ENCODE measurements around the gene ATG10. TPM values are rescaled to one million over a fixed set of nuclear protein-coding genes. Genes with fewer than 3 reads are reported as not detected.
"Not testable (repeated sequence)": the region's sequence is repeated elsewhere in the genome, so short reads cannot be mapped to it uniquely, and the experiment has no call there.

ATG10 gene
- total and polyA plus RNA-seq, 2 donors (not counting 1 experiment from before 2014, with no cell fraction given) = 1.6 to 11.6 TPM

GRCh38 chr5:82058710-82059109 is 86.9 kb downstream of the ATG10 start:
- Histone ChIP-seq H3K4me1 (ENCODE audit: control insufficient read depth in 2 of 2, insufficient read depth in 2 of 2, low read length in 2 of 2) (no peaks in the 10 kb centered on the region), H3K4me2 (replicated peaks; ENCODE audit: low read depth, low read length, poor library complexity, severe bottlenecking) (no peak overlapping the region), H3K36me3 (replicated peaks in 1 of 2; ENCODE audit: control extremely low read depth in 1 of 2, control insufficient read depth in 1 of 2, extremely low read depth in 1 of 2, insufficient read depth in 2 of 2, low read length in 1 of 2) (no peaks in the 10 kb centered on the region), H3K9ac (ENCODE audit: low read length) (no peak overlapping the region), H4K20me1 (ENCODE audit: control insufficient read depth, insufficient read depth, low read length, poor library complexity, severe bottlenecking) (no peaks in the 10 kb centered on the region), H3K27ac (ENCODE audit: low read length in 2 of 2) (no peak overlapping the region), H3K27me3 (replicated peaks in 1 of 4; ENCODE audit: control extremely low read depth in 1 of 4, control insufficient read depth in 3 of 4, insufficient read depth in 4 of 4, low read length in 3 of 4) (no peaks in the 10 kb centered on the region), H3K79me2 (ENCODE audit: control insufficient read depth, insufficient read depth, low read length) (no peaks in the 10 kb centered on the region), H3K9me3 (ENCODE audit: control extremely low read depth in 1 of 3, control insufficient read depth in 2 of 3, insufficient read depth in 1 of 3, low read length in 2 of 3) (no peaks in the 10 kb centered on the region), H2AFZ (ENCODE audit: insufficient read depth, low read depth, low read length, poor library complexity, severe bottlenecking) (no peak overlapping the region), H3K4me3 (ENCODE audit: control extremely low read depth in 1 of 5, extremely low read depth in 1 of 5, insufficient read depth in 1 of 5, low read depth in 2 of 5, low read length in 4 of 5) (no peak overlapping the region)
- intact Hi-C loops (cut with micrococcal nuclease) = no loop called here
- Mint-ChIP-seq H3K27ac (no peak overlapping the region), H3K27me3 (no peaks in the 10 kb centered on the region), H3K4me3 (no peak overlapping the region), H3K9me3 (ENCODE audit: insufficient read depth) (no peaks in the 10 kb centered on the region), H3K4me1 (no peaks in the 10 kb centered on the region)
- TF ChIP-seq CTCF (IDR thresholded peaks at IDR 0.05) (no peak), EZH2 (IDR thresholded peaks at IDR 0.05; ENCODE audit: borderline replicate concordance, insufficient read depth, low read depth, low read length, poor library complexity, severe bottlenecking) (no peak)
- no peak for ATAC-seq (ENCODE audit: low read depth)
- CTCF ChIA-PET = no interaction called here
- 60% methylated on average over 1 of the region's 1 CpG for WGBS (ENCODE audit: insufficient coverage)
- no peak for DNase-seq
- POLR2A ChIA-PET = no interaction called here

GRCh38 chr5:82066791-82067190 is 95.0 kb downstream of the ATG10 start:
- ATAC-seq (ENCODE audit: low read depth) = no peak
- no peak overlapping the region for H3K4me3 Mint-ChIP-seq
- peaks cover 4% of the 10 kb centered on the region for H3K4me1 Mint-ChIP-seq
- H3K9me3 ChIP-seq (ENCODE audit: control extremely low read depth in 1 of 3, control insufficient read depth in 2 of 3, insufficient read depth in 1 of 3, low read length in 2 of 3) = no peaks in the 10 kb centered on the region
- DNase-seq = no peak
- H3K79me2 ChIP-seq (ENCODE audit: control insufficient read depth, insufficient read depth, low read length) = no peaks in the 10 kb centered on the region
- H3K4me2 ChIP-seq (replicated peaks; ENCODE audit: low read depth, low read length, poor library complexity, severe bottlenecking) = no peak overlapping the region
- no peak overlapping the region for H3K27ac Mint-ChIP-seq
- H4K20me1 ChIP-seq (ENCODE audit: control insufficient read depth, insufficient read depth, low read length, poor library complexity, severe bottlenecking) = no peaks in the 10 kb centered on the region
- CTCF ChIA-PET = no interaction called here
- H3K27me3 Mint-ChIP-seq = no peaks in the 10 kb centered on the region
- POLR2A ChIA-PET = no interaction called here
- no peak overlapping the region for H3K4me3 ChIP-seq (ENCODE audit: control extremely low read depth in 1 of 5, extremely low read depth in 1 of 5, insufficient read depth in 1 of 5, low read depth in 2 of 5, low read length in 4 of 5)
- H3K27ac ChIP-seq (ENCODE audit: low read length in 2 of 2) = no peak overlapping the region
- intact Hi-C loops (cut with micrococcal nuclease) = no loop called here
- H3K4me1 ChIP-seq (ENCODE audit: control insufficient read depth in 2 of 2, insufficient read depth in 2 of 2, low read length in 2 of 2) = no peaks in the 10 kb centered on the region
- H3K9ac ChIP-seq (ENCODE audit: low read length) = no peak overlapping the region
- H3K27me3 ChIP-seq (replicated peaks in 1 of 4; ENCODE audit: control extremely low read depth in 1 of 4, control insufficient read depth in 3 of 4, insufficient read depth in 4 of 4, low read length in 3 of 4) = no peaks in the 10 kb centered on the region
- TF ChIP-seq CTCF (IDR thresholded peaks at IDR 0.05) = no peak
- no peak for TF ChIP-seq EZH2 (IDR thresholded peaks at IDR 0.05; ENCODE audit: borderline replicate concordance, insufficient read depth, low read depth, low read length, poor library complexity, severe bottlenecking)
- H2AFZ ChIP-seq (ENCODE audit: insufficient read depth, low read depth, low read length, poor library complexity, severe bottlenecking) = no peak overlapping the region
- H3K9me3 Mint-ChIP-seq (ENCODE audit: insufficient read depth) = no peaks in the 10 kb centered on the region
- H3K36me3 ChIP-seq (replicated peaks in 1 of 2; ENCODE audit: control extremely low read depth in 1 of 2, control insufficient read depth in 1 of 2, extremely low read depth in 1 of 2, insufficient read depth in 2 of 2, low read length in 1 of 2) = no peaks in the 10 kb centered on the region

GRCh38 chr5:82068042-82068441 is 96.2 kb downstream of the ATG10 start:
- POLR2A ChIA-PET; intact Hi-C loops (cut with micrococcal nuclease); H3K4me1 Mint-ChIP-seq; H3K27me3 ChIP-seq (replicated peaks in 1 of 4; ENCODE audit: control extremely low read depth in 1 of 4, control insufficient read depth in 3 of 4, insufficient read depth in 4 of 4, low read length in 3 of 4); H3K27ac ChIP-seq (ENCODE audit: low read length in 2 of 2); H3K4me2 ChIP-seq (replicated peaks; ENCODE audit: low read depth, low read length, poor library complexity, severe bottlenecking); H3K9me3 ChIP-seq (ENCODE audit: control extremely low read depth in 1 of 3, control insufficient read depth in 2 of 3, insufficient read depth in 1 of 3, low read length in 2 of 3); H3K4me3 ChIP-seq (ENCODE audit: control extremely low read depth in 1 of 5, extremely low read depth in 1 of 5, insufficient read depth in 1 of 5, low read depth in 2 of 5, low read length in 4 of 5); H3K79me2 ChIP-seq (ENCODE audit: control insufficient read depth, insufficient read depth, low read length); H3K36me3 ChIP-seq (replicated peaks in 1 of 2; ENCODE audit: control extremely low read depth in 1 of 2, control insufficient read depth in 1 of 2, extremely low read depth in 1 of 2, insufficient read depth in 2 of 2, low read length in 1 of 2); H3K4me1 ChIP-seq (ENCODE audit: control insufficient read depth in 2 of 2, insufficient read depth in 2 of 2, low read length in 2 of 2); ATAC-seq (ENCODE audit: low read depth); H3K9me3 Mint-ChIP-seq (ENCODE audit: insufficient read depth); H4K20me1 ChIP-seq (ENCODE audit: control insufficient read depth, insufficient read depth, low read length, poor library complexity, severe bottlenecking); H3K27me3 Mint-ChIP-seq; CTCF ChIA-PET; H3K9ac ChIP-seq (ENCODE audit: low read length); H3K27ac Mint-ChIP-seq; H2AFZ ChIP-seq (ENCODE audit: insufficient read depth, low read depth, low read length, poor library complexity, severe bottlenecking); DNase-seq: not testable (repeated sequence)
- H3K4me3 Mint-ChIP-seq = peak overlapping the region; percentile 69
- WGBS (ENCODE audit: insufficient coverage) = no CpG with 5 or more reads among the region's 3 CpGs
